Right ventricle myocardium inferior (tissue), 1 donor: Measurements from ENCODE around the gene TEKTIP1. TPM values are rescaled to one million over a fixed set of nuclear protein-coding genes. Genes with fewer than 3 reads are reported as not detected.

Experiments used
- ATAC-seq: fragments of 200-7000 bp; cut with Tn5 transposase; one replicate; pipeline ENCODE4 v1.9.1; 2020; ENCODE audit warnings: mild to moderate bottlenecking, moderate library complexity
- DNase-seq: peaks from one replicate; pipeline ENCODE4 v3.0.0; 2021; ENCODE audit errors: missing footprints
- intact Hi-C: fragments of 100-400 bp; cut with DNase I; formaldehyde crosslinking; loops from one replicate; pipeline ENCODE4 v1.11.0; 2022
- long read RNA-seq: library from polyadenylated mRNA; unstranded; transcript quantifications from one replicate; pipeline ENCODE4 v2.0.0, GENCODE V29; 2021
- total RNA-seq: library from RNA; stranded (reverse); fragmentation: NEBNext Ultra II Directional; extraction: Animal tissue kit (Norgen Biotek cat#: 25700); gene quantifications from one replicate; pipeline ENCODE4 v1.2.1, GENCODE V29; 2021
- donor health status: DM: no; HTN: yes; CAD: no; lungs with severe emphysema.

Gene TEKTIP1
- total RNA-seq, result not detected
- long read RNA-seq, partial matches to known transcripts, result 0 of 1 reads
- long read RNA-seq, other reads (novel, unspliced or antisense), result 1 of 1 reads

- no peak for ATAC-seq
- intact Hi-C loops, result no loop called here
- no peak for DNase-seq
Measured at GRCh38 chr19:3538965-3539755, at the start of gene TEKTIP1. TSS of gene TEKTIP1 (plus strand) at chr19:3539174. CDS start at chr19:3539178, 4 bp downstream.

GRCh38 chr19:3491396-3492119 lies 47.4 kb upstream of the TEKTIP1 start:
- intact Hi-C loops, result no loop called here
- DNase-seq (no peak), ATAC-seq (no peak)

- ATAC-seq, result no peak
- intact Hi-C loops, result no loop called here
- DNase-seq, result no peak
Measured at GRCh38 chr19:3492131-3492839, 46.7 kb upstream of the TEKTIP1 start.

- intact Hi-C loops, result no loop called here
- DNase-seq, result no peak
- ATAC-seq, result no peak
Measured at GRCh38 chr19:3492919-3493318, 46.1 kb upstream of the TEKTIP1 start.

GRCh38 chr19:3493651-3494050 lies 45.3 kb upstream of the TEKTIP1 start:
- DNase-seq (no peak), ATAC-seq (no peak)
- intact Hi-C loops, result no loop called here

GRCh38 chr19:3494051-3494450 lies 44.9 kb upstream of the TEKTIP1 start:
- intact Hi-C loops, result no loop called here
- DNase-seq, result no peak
- ATAC-seq, result no peak

- DNase-seq, result no peak
- ATAC-seq, result no peak
- intact Hi-C loops, result no loop called here
Measured at GRCh38 chr19:3494559-3494958, 44.4 kb upstream of the TEKTIP1 start.

GRCh38 chr19:3496392-3497273 lies 42.3 kb upstream of the TEKTIP1 start:
- intact Hi-C loops, result no loop called here
- no peak for ATAC-seq
- DNase-seq, result no peak

- ATAC-seq, result no peak
- DNase-seq, result no peak
- intact Hi-C loops, result no loop called here
Measured at GRCh38 chr19:3497757-3498520, 41.0 kb upstream of the TEKTIP1 start.

GRCh38 chr19:3499738-3500428 lies 39.1 kb upstream of the TEKTIP1 start:
- ATAC-seq (no peak), DNase-seq (no peak)
- intact Hi-C loops, result no loop called here

- peak; percentile 94 for ATAC-seq
- DNase-seq, result peak; percentile 97
- intact Hi-C loops, result no loop called here
Measured at GRCh38 chr19:3500429-3501101, 38.4 kb upstream of the TEKTIP1 start, which contains the start of gene DOHH. TSS of gene DOHH (minus strand) at chr19:3500674. CDS start at chr19:3496814, 3,860 bp downstream.

- ATAC-seq (no peak), DNase-seq (no peak)
- intact Hi-C loops, result no loop called here
Measured at GRCh38 chr19:3501780-3502179, 37.2 kb upstream of the TEKTIP1 start.

GRCh38 chr19:3503036-3503572 lies 35.9 kb upstream of the TEKTIP1 start:
- no peak for ATAC-seq
- intact Hi-C loops, result no loop called here
- DNase-seq, result no peak

GRCh38 chr19:3504735-3505134 lies 34.2 kb upstream of the TEKTIP1 start:
- DNase-seq, result no peak
- intact Hi-C loops, result loop anchor here (5.0 kb wide), 1 partner anchor 113 kb away; no protein-coding TSS in a partner anchor
- ATAC-seq, result no peak

- ATAC-seq, result peak; percentile 98
- intact Hi-C loops, result loop anchor here (2.0 to 5.0 kb wide), 2 partner anchors 67 to 112 kb away; partner anchors contain the start of gene HMG20B
Measured at GRCh38 chr19:3505598-3506383, 33.2 kb upstream of the TEKTIP1 start, which contains the start of gene FZR1. TSS of gene FZR1 (plus strand) at chr19:3506311. CDS start at chr19:3522990, 16,679 bp downstream.

More at GRCh38 chr19:3505598-3506383, 33.2 kb upstream of the TEKTIP1 start, which contains the start of gene FZR1:
- peak; percentile 99 for DNase-seq
